ENCODE results near the gene ABAT. TPM values are rescaled to one million over a fixed set of nuclear protein-coding genes. Genes with fewer than 3 reads are reported as not detected.

ABAT gene
- total and polyA plus RNA-seq, 10 of the 15 experiments (the other 5 are each of a cell fraction or from before 2014, with no cell fraction given): 1.0 to 10.6 (median 1.9) TPM

DNA sequence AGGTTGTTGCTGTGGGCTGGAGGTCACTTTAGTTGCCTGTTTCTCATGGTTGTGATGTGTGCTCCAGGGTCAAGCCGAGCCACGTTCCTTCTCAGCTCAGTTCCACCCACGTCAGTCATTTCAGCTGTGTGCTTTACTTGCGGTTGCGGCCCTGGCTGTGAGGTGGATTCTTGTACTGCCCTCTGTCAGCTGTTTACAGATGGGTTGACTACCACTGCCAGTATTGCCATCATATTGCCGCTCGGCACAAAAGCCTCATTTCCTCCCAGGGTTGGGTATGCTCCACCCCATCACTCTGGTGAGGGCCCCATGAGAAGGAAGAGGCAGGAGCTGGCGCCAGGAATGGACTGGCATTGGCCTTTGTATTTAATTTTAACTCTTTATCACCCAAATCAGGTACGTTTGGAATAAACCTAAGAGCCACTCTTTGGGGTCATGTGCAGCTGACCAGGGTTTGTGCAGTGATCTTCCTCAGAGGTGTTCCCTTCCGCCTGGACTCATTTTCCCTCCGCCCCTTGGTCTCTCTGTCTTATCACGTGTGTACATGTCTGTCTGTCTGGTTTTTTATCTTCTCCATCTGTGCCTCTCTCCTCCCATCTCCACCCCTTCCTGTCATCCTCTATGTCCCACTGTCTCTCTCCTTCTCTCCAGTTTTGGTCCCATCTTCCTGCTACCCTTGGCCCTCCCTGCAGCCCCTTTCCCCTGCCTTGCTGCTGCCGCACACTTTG lies 27.9 kb upstream of the ABAT start:
- peaks cover 15 to 16% of the 10 kb centered on the region in 2 experiments for H3K36me3 ChIP-seq (ENCODE audit: control insufficient read depth in 2 of 2, insufficient read depth in 2 of 2, low read length in 1 of 2)
- TF ChIP-seq JUNB (IDR thresholded peaks at IDR 0.05): no peak
- no peak for TF ChIP-seq ZNF24 (IDR thresholded peaks at IDR 0.05)
- no peak for TF ChIP-seq PML (IDR thresholded peaks at IDR 0.05; ENCODE audit: low read length)
- no peak for TF ChIP-seq NFYA (IDR thresholded peaks at IDR 0.05; ENCODE audit: borderline replicate concordance, low read depth, low read length)
- TF ChIP-seq ZBTB4 (CRISPR knock-in tag; IDR thresholded peaks at IDR 0.05): no peak
- no peaks in the 10 kb centered on the region for H3K27me3 ChIP-seq (replicated peaks in 1 of 2; ENCODE audit: control insufficient read depth in 2 of 2, insufficient read depth in 2 of 2, low read length in 1 of 2)
- RAD21 ChIA-PET (ENCODE audit: unreplicated experiment): no interaction called here
- no peaks in the 10 kb centered on the region for H3K9me3 ChIP-seq (replicated peaks; ENCODE audit: control insufficient read depth, insufficient read depth, low read length)
- ATAC-seq (no peak), DNase-seq (ENCODE audit: low read depth, low spot score) (no peak), FAIRE-seq (no peak)
- H3K4me3 ChIP-seq: no peak overlapping the region
- CTCF ChIA-PET: no interaction called here
- H3K27ac ChIP-seq (ENCODE audit: control insufficient read depth, insufficient read depth): no peak overlapping the region
- SMC1A ChIA-PET (ENCODE audit: uncharacterized antibody, unreplicated experiment): no interaction called here
- in situ Hi-C loops (cut with MboI) (no loop called here), intact Hi-C loops (cut with micrococcal nuclease; ENCODE audit: unreplicated experiment) (no loop called here)
- no peaks in the 10 kb centered on the region for H4K20me1 ChIP-seq (ENCODE audit: control insufficient read depth, insufficient read depth)
- no peak overlapping the region for H2AFZ ChIP-seq (ENCODE audit: control insufficient read depth, low read depth, low read length)
- POLR2A ChIA-PET: no interaction called here
- 90% methylated on average over 13 of the region's 13 CpGs for WGBS (ENCODE audit: insufficient coverage, insufficient replicate concordance, low lambda C conversion rate, missing lambda C conversion rate)
- H3K4me1 ChIP-seq (ENCODE audit: control insufficient read depth, insufficient read depth, low read length): no peaks in the 10 kb centered on the region
- BruUV-seq (replicated peaks): no TSS peak
- H3K9ac ChIP-seq (ENCODE audit: control insufficient read depth, insufficient read depth, low read length): no peak overlapping the region
- H3K79me2 ChIP-seq (ENCODE audit: control insufficient read depth, insufficient read depth, low read length): no peaks in the 10 kb centered on the region
- H3K4me2 ChIP-seq (ENCODE audit: control insufficient read depth, insufficient read depth): no peak overlapping the region

All from GM12878 (cell line).